COR-L47 (cell line): Measurements from ENCODE around the gene KIF26B.
"Not testable (repeated sequence)": the region's sequence is repeated elsewhere in the genome, so short reads cannot be mapped to it uniquely, and the experiment has no call there.

Experiments
- DNase-seq: peaks from one replicate; lab custom pipeline; 2025; lab: John Stamatoyannopoulos, UW

Gene KIF26B

DNA sequence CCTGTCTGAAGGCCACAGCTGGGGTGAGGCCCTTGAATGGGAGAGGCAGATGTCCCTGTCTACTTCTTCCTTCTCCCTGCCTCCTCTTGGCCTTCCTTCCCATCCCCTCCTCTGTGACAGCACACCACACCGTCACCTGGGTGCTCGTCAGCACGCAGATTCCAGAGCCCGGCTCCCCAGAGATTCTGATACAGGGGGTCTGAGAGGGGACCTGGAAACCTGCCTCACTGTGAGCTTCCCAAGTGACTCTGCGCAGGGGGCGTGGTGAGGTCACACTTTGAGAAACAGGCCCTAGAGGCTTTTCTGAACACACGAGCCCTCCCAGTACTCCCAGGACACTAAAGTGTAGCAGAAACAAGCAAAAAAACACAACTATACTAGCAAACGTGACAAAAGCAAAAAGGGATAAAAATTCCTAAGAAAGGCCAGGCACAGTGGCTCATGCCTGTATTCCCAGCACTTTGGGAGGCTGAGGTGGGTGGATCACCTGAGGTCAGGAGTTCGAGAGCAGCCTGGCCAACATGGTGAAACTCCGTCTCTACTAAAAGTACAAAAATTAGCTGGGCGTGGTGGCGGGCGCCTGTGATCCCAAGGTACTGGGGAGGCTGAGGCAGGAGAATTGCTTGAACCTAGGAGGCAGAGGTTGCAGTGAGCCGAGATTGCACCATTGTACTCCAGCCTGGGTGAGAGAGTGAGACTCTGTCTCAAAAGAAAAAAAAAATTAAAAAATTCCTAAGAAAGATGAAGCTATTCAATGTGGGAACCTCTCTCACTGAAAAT is 201.3 kb downstream of the KIF26B start:
- not testable (repeated sequence) for DNase-seq

GRCh38 chr1:245356891-245357585 is 202.3 kb downstream of the KIF26B start:
- no peak for DNase-seq

DNA sequence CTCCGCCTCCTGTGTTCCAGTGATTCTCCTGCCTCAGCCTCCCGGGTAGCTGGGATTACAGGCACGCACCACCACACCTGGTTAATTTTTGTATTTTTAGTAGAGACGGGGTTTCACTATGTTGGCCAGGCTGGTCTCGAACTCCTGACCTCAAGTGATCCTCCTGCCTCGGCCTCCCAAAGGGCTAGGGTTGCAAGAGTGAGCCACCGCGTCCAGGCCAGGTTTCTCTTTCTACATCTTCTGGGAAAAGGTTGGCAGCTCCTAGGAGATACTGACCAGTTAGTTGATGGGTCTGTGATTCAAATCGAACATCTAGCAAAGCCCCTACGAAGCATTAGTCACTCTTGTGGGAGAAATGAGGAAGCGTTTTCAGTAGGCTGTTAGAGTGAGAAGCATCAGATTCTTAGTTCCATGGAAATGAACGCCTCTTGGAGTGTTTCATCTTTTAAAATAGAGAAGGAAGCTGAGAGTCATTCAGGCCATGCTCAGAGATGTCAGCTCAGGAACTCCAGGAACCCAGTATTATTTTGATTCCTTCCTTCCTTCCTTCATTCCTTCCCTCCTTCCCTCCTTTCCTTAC is 204.4 kb downstream of the KIF26B start:
- not testable (repeated sequence) for DNase-seq

- DNase-seq, result no peak
These were observed 206.3 kb downstream of the KIF26B start for GRCh38 chr1:245361065-245361464.

DNA sequence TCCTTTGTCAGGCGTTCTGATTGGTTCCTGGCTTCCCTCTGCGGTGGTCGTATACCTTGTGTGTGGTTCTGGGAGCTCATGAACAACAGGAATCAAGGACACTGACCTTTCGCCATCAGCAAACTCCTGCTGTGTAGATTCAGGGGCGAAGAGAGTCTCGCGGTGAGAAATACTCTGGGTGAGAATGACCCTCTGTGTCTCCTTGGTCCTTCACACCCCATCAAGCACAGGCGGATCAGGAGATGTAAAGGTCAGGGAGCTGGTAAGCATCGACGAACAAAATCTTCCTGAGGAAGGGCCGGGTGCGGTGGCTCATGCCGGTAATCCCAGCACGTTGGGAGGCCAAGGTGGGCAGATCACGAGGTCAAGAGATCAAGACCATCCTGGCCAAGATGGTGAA is 207.2 kb downstream of the KIF26B start:
- DNase-seq, result no peak

DNA sequence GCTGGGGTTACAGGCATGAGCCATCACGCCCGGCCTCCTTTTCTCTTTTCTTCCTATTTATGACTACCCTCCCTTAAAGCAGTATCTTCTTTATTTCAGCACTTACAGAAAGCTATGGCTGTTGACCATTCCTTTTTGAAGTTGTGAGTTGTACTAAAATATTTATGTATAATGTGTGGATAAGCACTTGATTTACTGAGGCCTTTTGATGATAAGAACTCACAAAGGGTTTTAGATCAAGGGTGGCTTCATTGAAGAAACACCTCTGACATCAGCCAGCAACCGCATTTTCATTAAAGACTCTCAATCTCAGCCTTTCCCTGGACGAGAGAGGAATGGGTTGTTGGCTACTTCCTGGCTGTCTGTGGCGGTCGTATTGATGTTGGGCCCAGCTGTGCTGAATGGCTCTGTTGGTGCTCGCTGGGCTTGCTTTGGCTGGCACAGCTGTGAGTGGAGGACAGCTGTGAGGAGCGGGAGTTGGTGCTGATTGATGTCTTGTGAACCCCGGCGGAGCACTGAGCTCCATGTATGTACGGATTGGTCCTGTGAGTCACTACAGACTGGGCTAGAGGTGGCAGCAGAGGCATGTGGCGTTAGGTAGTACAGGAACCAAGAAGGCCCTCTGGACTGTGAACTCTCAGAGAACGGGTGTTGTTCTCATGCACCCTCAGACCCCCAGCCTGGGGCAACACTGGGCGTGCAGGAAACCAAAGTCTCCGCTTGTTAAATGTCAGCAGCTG is 208.8 kb downstream of the KIF26B start:
- no peak for DNase-seq

DNA sequence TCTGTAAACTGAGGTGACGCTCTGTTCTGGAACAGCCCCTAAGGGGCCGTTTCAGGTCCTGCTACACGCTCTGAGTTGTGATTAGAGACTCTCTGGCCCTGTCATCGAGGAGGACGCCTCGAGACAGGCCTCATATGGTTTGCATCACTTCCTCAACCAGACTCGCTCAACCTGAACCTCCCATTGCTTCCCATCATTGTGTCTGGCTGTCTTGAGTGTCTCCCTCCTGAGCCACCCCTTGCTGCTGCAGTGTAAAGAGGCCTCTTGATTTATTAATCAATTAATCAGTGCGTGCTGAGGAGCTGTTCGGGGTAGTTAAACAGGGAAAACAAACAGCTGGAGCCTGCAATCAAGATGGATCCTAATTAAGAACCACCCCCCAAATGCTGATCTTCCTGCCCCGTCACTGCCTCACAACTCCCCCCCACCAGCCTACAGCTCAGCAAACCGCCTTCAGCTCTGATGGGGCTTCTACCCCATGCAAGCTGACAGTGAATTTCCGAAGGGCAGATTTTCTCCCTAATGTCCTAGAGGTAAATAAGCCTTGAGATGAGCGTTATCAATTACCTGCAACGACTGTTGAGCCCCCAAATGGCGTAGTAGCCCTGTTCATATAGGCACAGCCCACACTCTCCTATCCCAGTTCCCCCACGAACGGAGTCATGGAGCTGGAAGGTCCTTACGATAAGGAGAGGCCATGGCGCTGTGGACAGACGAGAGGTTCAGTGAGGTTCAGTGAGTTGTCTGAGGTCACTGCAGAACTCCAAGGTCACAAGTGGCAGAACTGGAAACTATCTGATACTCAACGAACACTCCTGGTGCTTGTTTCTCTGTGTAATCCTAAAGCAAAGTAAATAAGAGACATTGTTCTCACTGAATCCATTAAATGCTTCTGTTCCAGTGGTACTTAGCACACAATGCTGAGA is 210.6 kb downstream of the KIF26B start:
- no peak for DNase-seq

GRCh38 chr1:245366886-245367285 is 212.1 kb downstream of the KIF26B start:
- no peak for DNase-seq

DNA sequence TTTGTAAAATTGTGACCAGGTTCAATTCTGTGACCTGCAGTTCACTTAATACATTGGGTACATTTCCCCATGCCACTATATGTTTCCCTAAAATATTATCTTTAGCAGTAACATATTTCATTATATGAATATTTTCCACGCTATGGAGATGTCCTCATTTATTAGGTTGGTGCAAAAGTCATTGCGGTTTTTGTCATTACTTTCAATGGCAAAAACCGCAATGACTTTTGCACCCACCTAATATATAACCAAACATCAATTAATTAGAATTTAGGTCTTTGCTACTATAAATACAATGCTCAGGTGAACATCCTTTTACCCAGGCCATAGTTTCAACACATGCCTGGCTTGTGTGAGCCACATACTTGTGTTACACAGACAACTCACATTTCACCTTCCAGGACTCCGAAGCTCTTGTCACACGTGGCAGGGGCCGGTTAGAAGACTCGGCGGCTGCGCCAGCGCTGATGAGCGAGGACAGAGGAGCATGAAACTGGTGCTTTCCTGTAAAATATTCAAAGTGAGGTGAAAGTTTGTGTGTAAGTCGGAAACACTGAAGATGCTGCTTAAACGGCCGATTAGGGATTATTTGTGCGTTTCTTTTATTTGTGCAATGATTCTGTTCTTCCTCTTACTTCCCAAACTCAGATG is 215.5 kb downstream of the KIF26B start:
- DNase-seq, result no peak

DNA sequence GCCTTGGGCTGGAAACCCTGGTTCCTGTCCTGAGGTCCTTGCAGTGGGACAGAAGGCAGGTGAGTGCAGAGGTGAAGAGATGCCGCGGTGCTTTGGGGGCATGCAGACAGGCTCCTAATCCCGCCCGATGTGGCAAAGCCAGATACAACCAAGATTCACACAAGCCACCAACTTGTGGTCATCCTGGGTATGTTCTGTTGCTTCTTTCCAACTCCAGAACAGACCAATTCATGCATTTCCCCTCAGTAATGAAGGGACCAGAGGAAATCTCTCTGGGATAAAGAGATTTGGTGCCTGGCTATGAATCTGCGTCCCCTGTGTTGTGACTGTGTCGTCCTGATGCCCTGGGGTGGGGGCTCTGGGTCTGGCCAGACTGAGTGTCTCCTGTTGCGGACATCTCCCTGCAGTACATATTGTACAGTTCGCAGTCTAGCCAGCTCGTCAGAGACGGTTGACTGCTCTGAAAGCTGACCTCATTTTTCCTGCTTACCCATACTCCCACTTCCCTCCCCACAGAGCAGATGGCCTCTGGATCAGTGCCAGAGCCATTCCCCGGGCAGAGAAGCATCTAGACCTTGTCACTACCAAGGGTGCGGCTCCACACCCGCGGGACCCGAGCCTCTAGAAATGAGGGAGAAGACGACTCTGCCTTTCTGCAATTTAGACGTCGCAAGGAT is 216.3 kb downstream of the KIF26B start:
- no peak for DNase-seq

- DNase-seq, result no peak
These were observed 218.3 kb downstream of the KIF26B start for GRCh38 chr1:245373131-245373530.

- no peak for DNase-seq
These were observed 221.1 kb downstream of the KIF26B start for GRCh38 chr1:245375789-245376460.

DNA sequence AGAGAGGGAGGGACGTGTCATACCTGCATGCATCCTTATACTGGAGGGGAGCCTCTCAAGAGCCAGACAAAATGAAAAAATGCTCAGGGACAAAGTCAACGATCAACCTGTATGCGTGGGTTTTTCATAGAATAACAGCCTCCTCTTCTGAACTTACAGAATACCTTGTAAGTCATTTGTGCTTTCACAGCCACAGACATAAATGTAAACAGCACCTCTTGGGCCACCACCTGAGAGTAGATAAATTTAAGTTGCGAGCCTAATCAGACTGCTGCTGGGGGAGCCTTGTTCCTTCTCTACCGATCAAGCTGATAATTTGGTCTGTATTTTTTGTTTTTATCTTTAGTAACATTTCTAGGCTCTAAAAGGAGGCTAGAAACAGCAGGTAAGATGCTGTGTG is 223.1 kb downstream of the KIF26B start:
- no peak for DNase-seq

DNA sequence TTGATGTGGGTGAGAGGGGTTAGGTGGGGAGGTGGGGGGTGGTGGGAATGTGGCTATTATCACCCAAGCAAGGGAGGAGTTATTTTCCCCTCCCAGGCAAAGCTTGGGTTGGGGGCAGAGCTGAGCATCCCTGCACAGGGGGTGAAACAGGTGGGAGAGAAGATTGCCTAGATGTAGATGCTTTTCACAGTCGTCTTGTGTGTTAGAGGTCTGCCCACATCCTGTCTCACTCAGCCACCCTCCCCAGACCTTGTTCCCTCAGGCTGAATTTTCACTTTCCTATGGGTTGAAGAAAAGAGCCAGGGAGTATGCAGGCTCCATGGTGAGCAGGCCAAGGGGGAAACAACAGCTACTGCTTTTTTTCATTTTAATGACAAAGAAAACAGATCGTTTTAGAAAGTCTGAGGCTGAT is 223.5 kb downstream of the KIF26B start:
- DNase-seq, result no peak

GRCh38 chr1:245378745-245379144 is 224.0 kb downstream of the KIF26B start:
- no peak for DNase-seq

DNA sequence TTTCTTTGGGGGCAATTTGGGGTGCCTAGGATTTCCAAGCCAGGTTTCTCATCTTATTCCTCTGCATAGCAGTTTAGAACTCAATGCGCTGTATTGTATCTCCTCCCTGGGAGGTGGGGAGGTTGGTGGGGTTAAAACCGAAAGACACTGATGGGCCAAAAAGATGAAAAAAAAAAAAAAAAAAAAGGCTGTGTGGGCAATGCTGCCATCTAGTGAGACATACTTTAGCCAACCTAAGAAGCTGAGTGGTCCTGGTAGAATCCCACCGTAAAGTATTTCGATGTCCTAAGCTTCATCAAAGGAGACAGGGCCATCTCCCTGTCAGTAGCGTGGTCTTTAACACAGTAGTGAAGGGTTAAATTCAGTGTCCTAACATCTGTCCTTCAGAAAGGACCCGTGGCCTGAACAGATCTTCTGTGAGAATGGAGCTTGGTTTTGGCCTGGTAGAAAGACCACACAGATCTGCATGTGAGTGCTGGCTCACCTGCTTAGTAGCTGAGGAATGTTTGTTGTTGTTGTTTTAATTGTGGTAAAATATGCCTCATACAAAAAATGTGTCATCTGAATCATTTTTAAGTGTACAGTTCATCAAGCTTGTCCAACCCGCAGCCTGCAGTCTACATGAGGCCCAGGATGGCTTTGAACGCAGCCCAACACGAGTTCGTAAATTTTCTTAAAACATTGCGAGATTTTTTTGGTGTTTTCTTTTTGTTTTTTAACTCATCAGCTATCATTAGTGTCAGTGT is 226.2 kb downstream of the KIF26B start:
- no peak for DNase-seq

GRCh38 chr1:245382981-245383380 is 228.2 kb downstream of the KIF26B start:
- no peak for DNase-seq

GRCh38 chr1:245383396-245384330 is 228.9 kb downstream of the KIF26B start:
- no peak for DNase-seq
